GM19025 (cell line): ENCODE results near the gene TEX14.

ENCODE experiments used
- ATAC-seq: cut with Tn5 transposase; IDR thresholded peaks from one replicate; pipeline ENCODE4 v1.9.1; 2021; ENCODE audit warnings: mild to moderate bottlenecking, low read depth, moderate library complexity; ENCODE audit not compliant: unreplicated experiment

The TEX14 gene

GRCh38 chr17:58691701-58692238 lies at the start of gene TEX14:
TEX14 (minus strand) TSS chr17:58692045; CDS start chr17:58652001, 40,044 bp downstream.
- no peak for ATAC-seq

- no peak for ATAC-seq
Observed at GRCh38 chr17:58741121-58741625, 49.3 kb upstream of the TEX14 start.

- no peak for ATAC-seq
Observed at GRCh38 chr17:58734811-58735210, 43.0 kb upstream of the TEX14 start.

- ATAC-seq = no peak
Observed at GRCh38 chr17:58734040-58734439, 42.2 kb upstream of the TEX14 start.

GRCh38 chr17:58730937-58731336 lies 39.1 kb upstream of the TEX14 start:
- no peak for ATAC-seq

- ATAC-seq = no peak
Observed at GRCh38 chr17:58728798-58729197, 37.0 kb upstream of the TEX14 start.

- ATAC-seq = no peak
Observed at GRCh38 chr17:58722696-58723095, 30.9 kb upstream of the TEX14 start.

- ATAC-seq = no peak
Observed at GRCh38 chr17:58722274-58722673, 30.4 kb upstream of the TEX14 start.

- ATAC-seq = no peak
Observed at GRCh38 chr17:58710948-58711552, 19.2 kb upstream of the TEX14 start.

GRCh38 chr17:58706351-58707140 lies 14.7 kb upstream of the TEX14 start:
- ATAC-seq = no peak

GRCh38 chr17:58703916-58704286 lies 12.1 kb upstream of the TEX14 start:
- no peak for ATAC-seq

- ATAC-seq = no peak
Observed at GRCh38 chr17:58703137-58703915, 11.5 kb upstream of the TEX14 start.

- no peak for ATAC-seq
Observed at GRCh38 chr17:58702708-58703107, 10.9 kb upstream of the TEX14 start.

- no peak for ATAC-seq
Observed at GRCh38 chr17:58702045-58702476, 10.2 kb upstream of the TEX14 start.

GRCh38 chr17:58699771-58700170 lies 7.9 kb upstream of the TEX14 start:
- no peak for ATAC-seq

GRCh38 chr17:58694826-58695225 lies 3.0 kb upstream of the TEX14 start:
- no peak for ATAC-seq

- ATAC-seq = no peak
Observed at GRCh38 chr17:58694302-58694701, 2.5 kb upstream of the TEX14 start.

GRCh38 chr17:58693751-58694150 lies 1.9 kb upstream of the TEX14 start:
- no peak for ATAC-seq

GRCh38 chr17:58693208-58693607 lies 1.4 kb upstream of the TEX14 start:
- no peak for ATAC-seq

- peak; percentile 98 for ATAC-seq
Observed at GRCh38 chr17:58692239-58693055, 602 bp upstream of the TEX14 start, which contains the start of gene RAD51C. RAD51C (plus strand) TSS chr17:58692602; CDS start chr17:58692644, 42 bp downstream.
